Calu3 (cell line): Measurements from ENCODE around the gene RNF14. TPM values are rescaled to one million over a fixed set of nuclear protein-coding genes. Genes with fewer than 3 reads are reported as not detected.

ENCODE experiments used
- BruUV-seq: library from RNA; stranded (reverse); fragments of 400-500 nt; replicated peaks from 2 replicates; lab custom pipeline; 2021; lab: Mats Ljungman, UMichigan
- CTCF ChIA-PET: fragments of 300-600 bp; sonication (Branson Sonifier 250); formaldehyde crosslinking; loops from one replicate; lab custom pipeline; 2022; ENCODE audit warnings: antibody characterized with exemption; lab: Charles Lee
- DNase-seq: peaks from one replicate; pipeline ENCODE4 v3.0.0; 2022
- H3K27ac Mint-ChIP-seq: one replicate; pipeline ENCODE4 v1.8.0; 2022; ENCODE audit warnings: mixed read lengths; ENCODE audit not compliant: unreplicated experiment
- H3K27me3 Mint-ChIP-seq: one replicate; pipeline ENCODE4 v1.8.0; 2022; ENCODE audit warnings: mixed read lengths; ENCODE audit not compliant: unreplicated experiment
- H3K36me3 Mint-ChIP-seq: one replicate; pipeline ENCODE4 v1.8.0; 2022; ENCODE audit warnings: mild to moderate bottlenecking, moderate library complexity, mixed read lengths; ENCODE audit not compliant: insufficient read depth, unreplicated experiment
- H3K4me1 Mint-ChIP-seq: one replicate; pipeline ENCODE4 v1.8.0; 2022; ENCODE audit warnings: mild to moderate bottlenecking, low read depth, mixed read lengths; ENCODE audit not compliant: unreplicated experiment
- H3K4me3 Mint-ChIP-seq: one replicate; pipeline ENCODE4 v1.8.0; 2022; ENCODE audit warnings: mild to moderate bottlenecking, low read depth, moderate library complexity, mixed read lengths; ENCODE audit not compliant: unreplicated experiment
- H3K9me3 Mint-ChIP-seq: one replicate; pipeline ENCODE4 v1.8.0; 2022; ENCODE audit warnings: low read depth, mixed read lengths; ENCODE audit not compliant: unreplicated experiment
- CTCF ChIP-seq: fragments of 200-600 bp; IDR thresholded peaks from one replicate; pipeline ENCODE4 v1.8.0; 2022; ENCODE audit warnings: antibody characterized with exemption; ENCODE audit not compliant: unreplicated experiment
- intact Hi-C: fragments of 100-400 bp; cut with micrococcal nuclease; formaldehyde crosslinking; loops from one replicate; pipeline ENCODE4 v1.10.0; 2022; ENCODE audit not compliant: unreplicated experiment
- total RNA-seq: library from RNA; stranded (reverse); gene quantifications from 2 replicates; pipeline ENCODE4 v1.2.3, GENCODE V29; 2022

RNF14 gene
- total RNA-seq, 1 experiment from 2014 or later, result 32.2 TPM

GRCh38 chr5:142015781-142016533 is 47.1 kb downstream of the RNF14 start:
- no peaks in the 10 kb centered on the region for H3K27me3 Mint-ChIP-seq
- no TSS peak for BruUV-seq
- peak overlapping the region; percentile 5 for H3K4me3 Mint-ChIP-seq
- peaks cover 39% of the 10 kb centered on the region for H3K36me3 Mint-ChIP-seq
- CTCF ChIA-PET, result interaction anchor here (0.6 to 2.2 kb wide), 7 partner anchors 9 to 368 kb away, joined by 3 to 14 read pairs (median 5); partner anchors contain the start of gene SPRY4
- peaks cover 36% of the 10 kb centered on the region for H3K4me1 Mint-ChIP-seq
- no peak for TF ChIP-seq CTCF
- H3K27ac Mint-ChIP-seq, result peak overlapping the region; percentile 90
- intact Hi-C loops, result loop anchor here (1.0 kb wide), 1 partner anchor 128 kb away; no protein-coding TSS in a partner anchor
- no peaks in the 10 kb centered on the region for H3K9me3 Mint-ChIP-seq
- DNase-seq, result peak; percentile 23

GRCh38 chr5:142016556-142016955 is 47.7 kb downstream of the RNF14 start:
- BruUV-seq, result no TSS peak
- CTCF ChIA-PET, result interaction anchor here (0.6 to 2.2 kb wide), 6 partner anchors 8 to 367 kb away, joined by 3 to 14 read pairs (median 4); partner anchors contain the start of gene SPRY4
- Mint-ChIP-seq H3K4me3 (peak overlapping the region; percentile 5), H3K36me3 (peaks cover 39% of the 10 kb centered on the region), H3K9me3 (no peaks in the 10 kb centered on the region), H3K27me3 (no peaks in the 10 kb centered on the region), H3K27ac (peak overlapping the region; percentile 90), H3K4me1 (peaks cover 36% of the 10 kb centered on the region)
- DNase-seq, result no peak
- intact Hi-C loops, result no loop called here
- TF ChIP-seq CTCF, result no peak

GRCh38 chr5:142017832-142018427 is 49.0 kb downstream of the RNF14 start:
- no peak for TF ChIP-seq CTCF
- no peak for DNase-seq
- H3K4me3 Mint-ChIP-seq, result no peak overlapping the region
- BruUV-seq, result no TSS peak
- intact Hi-C loops, result no loop called here
- H3K27me3 Mint-ChIP-seq, result no peaks in the 10 kb centered on the region
- H3K9me3 Mint-ChIP-seq, result no peaks in the 10 kb centered on the region
- no peak overlapping the region for H3K27ac Mint-ChIP-seq
- peaks cover 36% of the 10 kb centered on the region for H3K4me1 Mint-ChIP-seq
- H3K36me3 Mint-ChIP-seq, result peaks cover 27% of the 10 kb centered on the region
- CTCF ChIA-PET, result interaction anchor here (0.6 kb wide), 1 partner anchor 411 kb away, joined by 3 read pairs; no protein-coding TSS in a partner anchor

DNA sequence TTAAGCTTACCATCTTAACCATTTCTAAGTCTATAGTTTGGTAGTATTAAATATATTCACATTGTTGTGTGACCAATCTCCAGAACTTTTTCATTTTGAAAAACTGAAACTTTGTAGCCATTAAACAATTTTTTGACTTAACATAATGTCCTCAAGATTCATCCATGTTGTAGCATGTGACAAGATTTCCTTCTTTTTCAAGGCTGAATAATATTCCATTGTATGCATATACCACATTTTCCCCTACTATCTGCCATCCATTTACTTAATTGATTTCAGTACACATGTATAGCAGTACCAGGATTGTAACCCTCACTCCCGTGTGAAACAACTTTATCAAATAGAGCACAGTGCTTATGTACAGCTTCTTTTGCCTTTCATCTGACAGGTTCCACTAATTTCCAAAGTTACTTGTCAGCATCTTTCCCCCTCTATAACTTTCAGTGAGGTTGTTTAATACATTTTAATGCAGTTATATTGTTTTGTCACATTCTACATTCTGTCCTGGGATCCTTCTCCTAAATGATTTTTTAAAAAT is 51.3 kb downstream of the RNF14 start:
- no peak overlapping the region for H3K27ac Mint-ChIP-seq
- intact Hi-C loops, result no loop called here
- no peak for TF ChIP-seq CTCF
- no TSS peak for BruUV-seq
- CTCF ChIA-PET, result interaction anchor here (0.7 kb wide), 1 partner anchor 88 kb away, joined by 3 read pairs; the partner anchor contains the start of gene NDFIP1
- H3K27me3 Mint-ChIP-seq, result no peaks in the 10 kb centered on the region
- H3K36me3 Mint-ChIP-seq, result peaks cover 10% of the 10 kb centered on the region
- no peak for DNase-seq
- no peak overlapping the region for H3K4me3 Mint-ChIP-seq
- no peaks in the 10 kb centered on the region for H3K9me3 Mint-ChIP-seq
- H3K4me1 Mint-ChIP-seq, result peaks cover 16% of the 10 kb centered on the region
